CD14-positive monocyte (primary cell): Measurements from ENCODE around the gene NKX2-2. TPM values are rescaled to one million over a fixed set of nuclear protein-coding genes. Genes with fewer than 3 reads are reported as not detected.

Experiments
- DNase-seq, 3 donors: peaks; one replicate each; pipeline ENCODE4 v3.0.0-alpha.2; 2011 to 2022
- H2AFZ ChIP-seq: 2 replicates; pipeline ENCODE4 v1.6.0; 2012; ENCODE audit warnings: mild to moderate bottlenecking, low read depth, low read length, inconsistent platforms; ENCODE audit not compliant: insufficient read depth, poor library complexity, severe bottlenecking
- H3K27ac ChIP-seq, 2 donors: 1 replicate in 1 of 2; 2 replicates in 1 of 2; pipeline ENCODE4 v1.5.1; 2012 to 2013; ENCODE audit warnings: low read length in 2 of 2, control low read depth in 1 of 2, inconsistent platforms in 1 of 2, low read depth in 1 of 2, mild to moderate bottlenecking in 1 of 2
- H3K27me3 ChIP-seq, 2 donors: one replicate each; pipeline versions ENCODE4 v1.6.0 to v1.6.1; 2011 to 2013; ENCODE audit warnings: low read length in 2 of 2; ENCODE audit not compliant: control insufficient read depth in 2 of 2, insufficient read depth in 2 of 2
- H3K36me3 ChIP-seq, 2 donors: replicated peaks in 1 of 2; 1 replicate in 1 of 2; 2 replicates in 1 of 2; pipeline versions ENCODE4 v1.5.1 to v1.6.1; 2012 to 2013; ENCODE audit warnings: low read length in 2 of 2, control low read depth in 1 of 2, inconsistent platforms in 1 of 2, mild to moderate bottlenecking in 1 of 2; ENCODE audit not compliant: insufficient read depth in 2 of 2, control insufficient read depth in 1 of 2
- H3K4me1 ChIP-seq, 2 donors: 1 replicate in 1 of 2; 2 replicates in 1 of 2; pipeline versions ENCODE4 v1.5.1 to v1.6.1; 2012 to 2013; ENCODE audit warnings: low read length in 2 of 2, control low read depth in 1 of 2, inconsistent platforms in 1 of 2, mild to moderate bottlenecking in 1 of 2, moderate library complexity in 1 of 2; ENCODE audit not compliant: insufficient read depth in 2 of 2, control insufficient read depth in 1 of 2
- H3K4me2 ChIP-seq: replicated peaks from 2 replicates; pipeline ENCODE3; 2012; ENCODE audit warnings: low read length, moderate library complexity, mild to moderate bottlenecking; ENCODE audit not compliant: poor library complexity, severe bottlenecking; ENCODE audit errors: extremely low read depth
- H3K4me3 ChIP-seq, 3 experiments: fragments of 200-600 bp in 1 of 3; sonication (generic) in 1 of 3; replicated peaks in 1 of 3; 1 replicate in 2 of 3; 2 replicates in 1 of 3; pipeline ENCODE4 v1.5.1; 2011 to 2013; ENCODE audit warnings: low read length in 3 of 3, mild to moderate bottlenecking in 3 of 3, control low read depth in 2 of 3, low read depth in 2 of 3, inconsistent platforms in 1 of 3, moderate library complexity in 1 of 3
- H3K79me2 ChIP-seq: 2 replicates; pipeline ENCODE4 v1.6.0; 2012; ENCODE audit warnings: mild to moderate bottlenecking, control low read depth, inconsistent platforms, low read length, moderate library complexity; ENCODE audit not compliant: insufficient read depth
- H3K9ac ChIP-seq: 2 replicates; pipeline ENCODE4 v1.6.0; 2017; ENCODE audit warnings: low read length, mild to moderate bottlenecking; ENCODE audit not compliant: insufficient read depth, poor library complexity, severe bottlenecking
- H3K9me3 ChIP-seq, 2 donors: replicated peaks in 1 of 2; 1 replicate in 1 of 2; 2 replicates in 1 of 2; pipeline versions ENCODE4 v1.5.1 to v1.6.1; 2012 to 2013; ENCODE audit warnings: low read length in 2 of 2, control low read depth in 1 of 2; ENCODE audit not compliant: control insufficient read depth in 1 of 2, insufficient read depth in 1 of 2
- H4K20me1 ChIP-seq: 2 replicates; pipeline ENCODE4 v1.6.0; 2012; ENCODE audit warnings: mild to moderate bottlenecking, low read length, control low read depth, moderate library complexity; ENCODE audit not compliant: insufficient read depth
- H3K27ac Mint-ChIP-seq, 7 donors: one replicate each; pipeline ENCODE4 v1.8.0; 2020; ENCODE audit warnings: mild to moderate bottlenecking in 7 of 7, mixed read lengths in 7 of 7, moderate library complexity in 6 of 7, inconsistent platforms in 2 of 7
- H3K27me3 Mint-ChIP-seq, 3 donors: one replicate each; pipeline ENCODE4 v1.8.0; 2021 to 2022; ENCODE audit warnings: low read depth in 3 of 3, mild to moderate bottlenecking in 3 of 3, mixed read lengths in 3 of 3, moderate library complexity in 3 of 3, inconsistent platforms in 1 of 3
- H3K36me3 Mint-ChIP-seq, 2 donors: one replicate each; pipeline ENCODE4 v1.8.0; 2020; ENCODE audit warnings: mixed read lengths in 2 of 2, inconsistent platforms in 1 of 2, mild to moderate bottlenecking in 1 of 2
- H3K4me1 Mint-ChIP-seq: one replicate; pipeline ENCODE4 v1.8.0; 2020; ENCODE audit warnings: mild to moderate bottlenecking, mixed read lengths
- H3K4me3 Mint-ChIP-seq, 2 donors: one replicate each; pipeline ENCODE4 v1.8.0; 2020; ENCODE audit warnings: mild to moderate bottlenecking in 2 of 2, mixed read lengths in 2 of 2, moderate library complexity in 1 of 2
- H3K9me3 Mint-ChIP-seq, 7 donors: one replicate each; pipeline ENCODE4 v1.8.0; 2020 to 2022; ENCODE audit warnings: mixed read lengths in 7 of 7, mild to moderate bottlenecking in 6 of 7, moderate library complexity in 6 of 7, inconsistent platforms in 2 of 7
- WGBS: methylation state at CpG from one replicate; pipeline ENCODE4 v1.1.5; 2013; ENCODE audit warnings: missing lambda C conversion rate; ENCODE audit not compliant: insufficient coverage; 5-methylcytosine and 5-hydroxymethylcytosine counted together
- intact Hi-C, 2 donors: fragments of 100-400 bp; cut with micrococcal nuclease; formaldehyde crosslinking; loops; one replicate each; pipeline versions ENCODE4 v1.15.0 to v1.15.1; 2023
- polyA plus RNA-seq, 3 donors: library from polyadenylated mRNA; depleted of rRNA in 1 of 3; unstranded in 2 of 3; stranded (reverse) in 1 of 3; fragments of 300-500 nt in 2 of 3; fragments of >200 nt in 1 of 3; fragmentation: Illumina TruSeq in 2 of 3; gene quantifications; 1 replicate in 2 of 3; 2 replicates in 1 of 3; pipeline ENCODE4 v1.2.3, GENCODE V29; 2012 to 2021
- TF ChIP-seq, protein P1 (sequence below): fragments of 200-600 bp; IDR thresholded peaks from one replicate; pipeline ENCODE4 v1.8.0; 2022; ENCODE audit warnings: antibody characterized with exemption, mild to moderate bottlenecking

The NKX2-2 gene
- polyA plus RNA-seq, 3 donors, result not detected

DNA sequence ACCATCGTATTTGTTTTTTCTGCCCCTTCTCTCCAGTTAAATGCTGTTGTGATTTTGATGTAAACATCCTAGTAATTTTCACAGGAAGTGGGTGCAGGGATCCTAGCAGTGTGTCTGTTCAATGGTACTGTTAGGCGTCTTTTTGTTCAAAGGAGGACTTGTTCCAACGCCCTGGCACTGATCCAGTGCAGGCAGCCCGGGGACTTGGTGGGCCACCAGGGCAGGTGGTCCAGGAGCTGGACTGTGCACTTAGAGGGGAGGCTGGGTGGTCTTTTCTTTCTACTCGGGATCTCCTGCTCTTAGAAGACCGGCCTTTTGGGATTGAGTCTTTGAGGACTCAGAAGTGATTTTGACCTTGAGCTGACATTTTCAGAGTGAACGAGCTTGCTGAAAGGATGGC, 41.1 kb upstream of the NKX2-2 start:
- no peak overlapping the region for H3K4me3 Mint-ChIP-seq
- TF ChIP-seq, protein P1, sequence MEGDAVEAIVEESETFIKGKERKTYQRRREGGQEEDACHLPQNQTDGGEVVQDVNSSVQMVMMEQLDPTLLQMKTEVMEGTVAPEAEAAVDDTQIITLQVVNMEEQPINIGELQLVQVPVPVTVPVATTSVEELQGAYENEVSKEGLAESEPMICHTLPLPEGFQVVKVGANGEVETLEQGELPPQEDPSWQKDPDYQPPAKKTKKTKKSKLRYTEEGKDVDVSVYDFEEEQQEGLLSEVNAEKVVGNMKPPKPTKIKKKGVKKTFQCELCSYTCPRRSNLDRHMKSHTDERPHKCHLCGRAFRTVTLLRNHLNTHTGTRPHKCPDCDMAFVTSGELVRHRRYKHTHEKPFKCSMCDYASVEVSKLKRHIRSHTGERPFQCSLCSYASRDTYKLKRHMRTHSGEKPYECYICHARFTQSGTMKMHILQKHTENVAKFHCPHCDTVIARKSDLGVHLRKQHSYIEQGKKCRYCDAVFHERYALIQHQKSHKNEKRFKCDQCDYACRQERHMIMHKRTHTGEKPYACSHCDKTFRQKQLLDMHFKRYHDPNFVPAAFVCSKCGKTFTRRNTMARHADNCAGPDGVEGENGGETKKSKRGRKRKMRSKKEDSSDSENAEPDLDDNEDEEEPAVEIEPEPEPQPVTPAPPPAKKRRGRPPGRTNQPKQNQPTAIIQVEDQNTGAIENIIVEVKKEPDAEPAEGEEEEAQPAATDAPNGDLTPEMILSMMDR, result no peak
- no peak for DNase-seq
- H3K36me3 ChIP-seq, result no peaks in the 10 kb centered on the region
- no peaks in the 10 kb centered on the region for H3K27me3 ChIP-seq
- intact Hi-C loops, result no loop called here
- no peaks in the 10 kb centered on the region for H3K79me2 ChIP-seq
- no peak overlapping the region for H3K4me2 ChIP-seq
- no peaks in the 10 kb centered on the region for H4K20me1 ChIP-seq
- H3K27ac ChIP-seq, result no peak overlapping the region
- no peak overlapping the region for H2AFZ ChIP-seq
- no peak overlapping the region for H3K27ac Mint-ChIP-seq
- H3K4me3 ChIP-seq, result no peak overlapping the region
- peaks cover 9 to 27% (median 24%) of the 10 kb centered on the region in 3 donors for H3K27me3 Mint-ChIP-seq
- H3K4me1 Mint-ChIP-seq, result peaks cover 3% of the 10 kb centered on the region
- no peaks in the 10 kb centered on the region for H3K4me1 ChIP-seq
- no peak overlapping the region for H3K9ac ChIP-seq
- H3K9me3 ChIP-seq, result no peaks in the 10 kb centered on the region
- WGBS, result 80% methylated on average over 2 of the region's 7 CpGs
- H3K9me3 Mint-ChIP-seq, result peaks cover 0 to 2% (median 0%) of the 10 kb centered on the region in 7 donors
- no peaks in the 10 kb centered on the region for H3K36me3 Mint-ChIP-seq

- no peaks in the 10 kb centered on the region for H4K20me1 ChIP-seq
- no peaks in the 10 kb centered on the region for H3K9me3 ChIP-seq
- H3K36me3 Mint-ChIP-seq, result no peaks in the 10 kb centered on the region
- 77% methylated on average over 5 of the region's 10 CpGs for WGBS
- peaks cover 0 to 2% (median 0%) of the 10 kb centered on the region in 7 donors for H3K9me3 Mint-ChIP-seq
- no peak overlapping the region for H3K9ac ChIP-seq
- DNase-seq, result no peak
- peak overlapping the region in 1 of 7 donors; percentile 21 for H3K27ac Mint-ChIP-seq
- no peak overlapping the region for H3K27ac ChIP-seq
- H3K27me3 ChIP-seq, result no peaks in the 10 kb centered on the region
- H3K4me3 ChIP-seq, result no peak overlapping the region
- no peak overlapping the region for H2AFZ ChIP-seq
- no peaks in the 10 kb centered on the region for H3K4me1 ChIP-seq
- TF ChIP-seq, protein P1, result no peak
- no peak overlapping the region for H3K4me2 ChIP-seq
- H3K36me3 ChIP-seq, result no peaks in the 10 kb centered on the region
- intact Hi-C loops, result no loop called here
- peaks cover 9 to 30% (median 24%) of the 10 kb centered on the region in 3 donors for H3K27me3 Mint-ChIP-seq
- H3K4me1 Mint-ChIP-seq, result peaks cover 3% of the 10 kb centered on the region
- no peaks in the 10 kb centered on the region for H3K79me2 ChIP-seq
- no peak overlapping the region for H3K4me3 Mint-ChIP-seq
These were observed 40.6 kb upstream of the NKX2-2 start for GRCh38 chr20:21554376-21554890.
